K562 (cell line): ENCODE measurements around the gene PLA2G4A. TPM values are rescaled to one million over a fixed set of nuclear protein-coding genes. Genes with fewer than 3 reads are reported as not detected.

Experiments used
- ATAC-seq: fragments of 200-7000 bp; cut with Tn5 transposase; 3 replicates; pipeline ENCODE4 v1.9.1; 2020; ENCODE audit warnings: moderate library complexity
- BruUV-seq: library from RNA; stranded (reverse); fragments of 400-500 nt; replicated peaks from 2 replicates; lab custom pipeline; 2021; lab: Mats Ljungman, UMichigan
- CTCF ChIA-PET: fragments of 300-600 bp; formaldehyde crosslinking; extraction: SDS; loops from one replicate; lab custom pipeline; 2021; ENCODE audit warnings: low intra/inter-chr PET ratio; lab: Yijun Ruan, JAX
- POLR2A ChIA-PET: fragments of 300-600, 350-650 bp; sonication (Branson Sonifier 250); formaldehyde crosslinking; extraction: SDS; loops from one replicate; lab custom pipeline; 2021; ENCODE audit warnings: antibody characterized with exemption, inconsistent platforms; lab: Yijun Ruan, JAX
- DNase-seq, 4 experiments: peaks; one replicate each; pipeline versions ENCODE4 v3.0.0 to v3.0.0-alpha.2; 2011 to 2018; ENCODE audit warnings: low spot score in 3 of 4, mixed read lengths in 3 of 4; ENCODE audit errors: extremely low read depth in 1 of 4
- FAIRE-seq: peaks from 2 replicates; lab custom pipeline; 2011; peaks lifted over from hg19 to GRCh38; lab: Jason Lieb, UNC
- H2AFZ ChIP-seq: 2 replicates; pipeline ENCODE4 v1.6.0; 2011; ENCODE audit warnings: low read depth, low read length, control low read depth, inconsistent platforms
- H3K27ac ChIP-seq: fragments of 200-600 bp; 3 replicates; pipeline ENCODE4 v1.8.0; 2011; ENCODE audit warnings: low read depth, mild to moderate bottlenecking, control low read depth, inconsistent platforms, low read length, moderate library complexity, mixed read lengths; ENCODE audit errors: extremely low read depth
- H3K27me3 ChIP-seq, 2 experiments: fragments of 300-600 bp in 1 of 2; 2 replicates in 1 of 2; 3 replicates in 1 of 2; pipeline versions ENCODE4 v1.6.0 to v1.8.0; 2011; ENCODE audit warnings: inconsistent platforms in 2 of 2, low read length in 2 of 2, mild to moderate bottlenecking in 1 of 2, mixed read lengths in 1 of 2, moderate library complexity in 1 of 2; ENCODE audit not compliant: control insufficient read depth in 2 of 2, insufficient read depth in 2 of 2
- H3K36me3 ChIP-seq: fragments of 300-600 bp; 3 replicates; pipeline ENCODE4 v1.8.0; 2011; ENCODE audit warnings: mild to moderate bottlenecking, low read length, inconsistent platforms; ENCODE audit not compliant: control insufficient read depth, insufficient read depth
- H3K4me1 ChIP-seq, 2 experiments: fragments of 200-600 bp in 1 of 2; replicated peaks in 1 of 2; 2 replicates in 1 of 2; 3 replicates in 1 of 2; pipeline versions ENCODE4 v1.5.1 to v1.8.0; 2011; ENCODE audit warnings: inconsistent platforms in 2 of 2, low read length in 2 of 2, mild to moderate bottlenecking in 1 of 2, mixed read lengths in 1 of 2, moderate library complexity in 1 of 2; ENCODE audit not compliant: control insufficient read depth in 2 of 2, insufficient read depth in 2 of 2
- H3K4me2 ChIP-seq: 2 replicates; pipeline ENCODE4 v1.6.1; 2011; ENCODE audit warnings: low read length, control low read depth, inconsistent platforms, mixed read lengths; ENCODE audit not compliant: insufficient read depth
- H3K4me3 ChIP-seq: fragments of 200-600 bp; sonication (generic), shearing (Covaris generic); 2 replicates; pipeline ENCODE4 v1.5.1; 2016; ENCODE audit warnings: control low read depth, inconsistent platforms
- H3K79me2 ChIP-seq: fragments of 200-600 bp; 3 replicates; pipeline ENCODE4 v1.8.0; 2011; ENCODE audit warnings: low read length, inconsistent platforms; ENCODE audit not compliant: control insufficient read depth, insufficient read depth
- H3K9ac ChIP-seq, 2 experiments: 2 replicates each; pipeline versions ENCODE4 v1.6.0 to v1.6.1; 2011; ENCODE audit warnings: low read depth in 2 of 2, low read length in 2 of 2, control low read depth in 1 of 2, inconsistent platforms in 1 of 2, mild to moderate bottlenecking in 1 of 2, mixed read lengths in 1 of 2; ENCODE audit not compliant: insufficient read depth in 1 of 2
- H3K9me1 ChIP-seq: one replicate; pipeline ENCODE4 v1.6.0; 2011; ENCODE audit warnings: inconsistent platforms, mild to moderate bottlenecking, low read length, moderate library complexity; ENCODE audit not compliant: control insufficient read depth, insufficient read depth
- H3K9me3 ChIP-seq: replicated peaks from 2 replicates; pipeline ENCODE4 v1.5.1; 2011; ENCODE audit warnings: low read depth, low read length, inconsistent platforms; ENCODE audit not compliant: control insufficient read depth, insufficient read depth
- H4K20me1 ChIP-seq: replicated peaks from 2 replicates; pipeline ENCODE4 v1.6.1; 2011; ENCODE audit warnings: low read length, inconsistent platforms, mixed read lengths; ENCODE audit not compliant: control insufficient read depth, insufficient read depth
- ARID4B ChIP-seq: sonication (generic); formaldehyde crosslinking; IDR thresholded peaks from 2 replicates; pipeline ENCODE4 v1.8.0; 2022; ENCODE audit warnings: mild to moderate bottlenecking, missing genetic modification reagents
- ARNT ChIP-seq, 2 experiments: fragments of 450-650 bp; IDR thresholded peaks; 2 replicates each; pipeline ENCODE4 v1.6.1; 2016; ENCODE audit warnings: mild to moderate bottlenecking in 1 of 2
- CBFA2T3 ChIP-seq: fragments of 450-650 bp; IDR thresholded peaks from 2 replicates; pipeline ENCODE4 v1.6.1; 2017
- CHCHD3 ChIP-seq: fragments of 250-450 bp; sonication (Bioruptor Pico); IDR thresholded peaks from 2 replicates; pipeline ENCODE4 v2.1.2; 2022; ENCODE audit warnings: mild to moderate bottlenecking
- GATAD2A ChIP-seq: fragments of 450-650 bp; IDR thresholded peaks from 2 replicates; pipeline ENCODE4 v1.6.1; 2017
- ZFX ChIP-seq: sonication (generic); formaldehyde crosslinking; IDR thresholded peaks from 2 replicates; pipeline ENCODE4 v1.8.0; 2022; ENCODE audit warnings: mild to moderate bottlenecking, missing genetic modification reagents, moderate library complexity
- ZKSCAN1 ChIP-seq: fragments of 150-350 bp; IDR thresholded peaks from 2 replicates; pipeline ENCODE4 v1.6.1; 2016; ENCODE audit warnings: low read depth, low read length
- ZNF143 ChIP-seq: sonication (generic); formaldehyde crosslinking; IDR thresholded peaks from 2 replicates; pipeline ENCODE4 v1.9.0; 2022; ENCODE audit warnings: mild to moderate bottlenecking, missing genetic modification reagents
- ZNF3 ChIP-seq: fragments of 250-450 bp; sonication (Bioruptor Pico); IDR thresholded peaks from 2 replicates; pipeline ENCODE4 v1.5.0; 2021; ENCODE audit warnings: mild to moderate bottlenecking, moderate library complexity
- in situ Hi-C: fragments of 300-500 bp; cut with MboI; formaldehyde crosslinking; loops from 4 replicates; pipeline ENCODE4 v1.15.0; 2018; ENCODE audit warnings: inconsistent platforms, mixed read lengths
- intact Hi-C: fragments of 100-400 bp; cut with micrococcal nuclease; formaldehyde crosslinking; loops from 2 replicates; pipeline ENCODE4 v1.14.2; 2022
- polyA plus RNA-seq, 8 experiments: library from polyadenylated mRNA; depleted of rRNA in 4 of 8; stranded (reverse) in 5 of 8; unstranded in 3 of 8; fragments of >200 nt; fragmentation: Nextera tagmentation in 2 of 8; fragmentation: Illumina TruSeq in 1 of 8; extraction: Ambion mirVana in 2 of 8; extraction: Trizol in 1 of 8; gene quantifications; 2 replicates each; pipeline versions ENCODE4 v1.2.1 to v1.2.3, GENCODE V29; 2011 to 2014; ENCODE audit warnings: inconsistent platforms in 1 of 8, missing spikeins in 1 of 8
- total RNA-seq, 7 experiments: library from RNA; depleted of rRNA in 6 of 7; stranded (reverse); fragments of >200 nt in 6 of 7; fragmentation: Illumina TruSeq in 2 of 7; extraction: Trizol in 2 of 7; gene quantifications; 2 replicates each; pipeline versions ENCODE4 v1.2.1 to v1.2.3, GENCODE V29; 2011 to 2021; ENCODE audit warnings: low replicate concordance in 1 of 7

The PLA2G4A gene
- total and polyA plus RNA-seq, 9 of the 15 experiments (the other 6 are each of a cell fraction or from before 2014, with no cell fraction given): 0.04 to 0.71 (median 0.22) TPM; not detected in 4

GRCh38 chr1:186780076-186780475, 48.7 kb upstream of the PLA2G4A start:
- H3K27ac ChIP-seq: no peak overlapping the region
- no peaks in the 10 kb centered on the region for H3K27me3 ChIP-seq
- no TSS peak for BruUV-seq
- in situ Hi-C loops (no loop called here), intact Hi-C loops (no loop called here)
- H3K4me1 ChIP-seq: no peaks in the 10 kb centered on the region
- DNase-seq (no peak), ATAC-seq (no peak), FAIRE-seq (no peak)
- H3K4me2 ChIP-seq: no peak overlapping the region
- ChIA-PET POLR2A (no interaction called here), CTCF (no interaction called here)
- no peak overlapping the region for H2AFZ ChIP-seq
- TF ChIP-seq CHCHD3 (CRISPR knock-in tag) (no peak), GATAD2A (no peak), ZKSCAN1 (no peak), ZNF143 (CRISPR knock-in tag) (no peak), ZNF3 (no peak), ARID4B (CRISPR knock-in tag) (no peak), ARNT (IDR thresholded peaks at IDR 0.05) (no peak), ZFX (CRISPR knock-in tag) (no peak), CBFA2T3 (no peak)
- H3K9me3 ChIP-seq: no peaks in the 10 kb centered on the region
- H3K9ac ChIP-seq: no peak overlapping the region
- H3K9me1 ChIP-seq: no peaks in the 10 kb centered on the region
- H4K20me1 ChIP-seq: no peaks in the 10 kb centered on the region
- H3K4me3 ChIP-seq: no peak overlapping the region
- H3K79me2 ChIP-seq: no peaks in the 10 kb centered on the region
- H3K36me3 ChIP-seq: no peaks in the 10 kb centered on the region
